H1 (cell line): ENCODE measurements around the gene ARFGAP3.

ENCODE experiments used
- CHD2 ChIP-seq: IDR thresholded peaks from 2 replicates; pipeline ENCODE4 v1.6.1; 2012; ENCODE audit warnings: low read length, improper control_type of control experiment
- KDM4A ChIP-seq: IDR thresholded peaks from one replicate; pipeline ENCODE4 v1.7.1; 2012; ENCODE audit warnings: low read depth, mild to moderate bottlenecking, moderate library complexity, low read length, inconsistent platforms; ENCODE audit not compliant: severe bottlenecking
- MAFK ChIP-seq: IDR thresholded peaks from 2 replicates; pipeline ENCODE4 v1.6.1; 2012; ENCODE audit warnings: low read depth, mild to moderate bottlenecking, improper control_type of control experiment, low read length
- POLR2A ChIP-seq, 2 experiments: IDR thresholded peaks; 1 replicate in 1 of 2; 2 replicates in 1 of 2; pipeline ENCODE4 v1.6.1; 2011; ENCODE audit warnings: low read depth in 2 of 2, low read length in 2 of 2, mild to moderate bottlenecking in 2 of 2; ENCODE audit errors: control extremely low read depth in 1 of 2
- RAD21 ChIP-seq, 2 experiments: IDR thresholded peaks in 1 of 2; conservative IDR thresholded peaks in 1 of 2; 2 replicates each; pipeline ENCODE4 v1.6.1; 2011; ENCODE audit warnings: low read depth in 2 of 2, low read length in 2 of 2, improper control_type of control experiment in 1 of 2, inconsistent platforms in 1 of 2, mild to moderate bottlenecking in 1 of 2, moderate library complexity in 1 of 2
- RNF2 ChIP-seq: fragments of 200-900, 300-1000 bp; sonication (generic); IDR thresholded peaks from 2 replicates; pipeline ENCODE4 v1.7.1; 2016; ENCODE audit warnings: borderline replicate concordance, low read depth, mild to moderate bottlenecking, antibody characterized with exemption, low read length; ENCODE audit not compliant: poor library complexity, severe bottlenecking; ENCODE audit errors: missing control alignments
- SIRT6 ChIP-seq: IDR thresholded peaks from one replicate; pipeline ENCODE4 v1.7.1; 2012; ENCODE audit warnings: low read length, inconsistent platforms
- SIX5 ChIP-seq: IDR thresholded peaks from 2 replicates; pipeline ENCODE4 v1.6.1; 2011; ENCODE audit warnings: mild to moderate bottlenecking, low read depth, low read length
- SP1 ChIP-seq: IDR thresholded peaks from 2 replicates; pipeline ENCODE4 v1.6.1; 2011; ENCODE audit warnings: low read depth, low read length
- SUZ12 ChIP-seq: fragments of 200-600 bp; sonication (generic); IDR thresholded peaks from 2 replicates; pipeline ENCODE4 v1.6.1; 2012; ENCODE audit warnings: mild to moderate bottlenecking, inconsistent platforms, low read length, moderate library complexity, mixed read lengths
- TCF12 ChIP-seq: IDR thresholded peaks from 2 replicates; pipeline ENCODE4 v1.6.1; 2011; ENCODE audit warnings: low read depth, mild to moderate bottlenecking, low read length
- YY1 ChIP-seq: IDR thresholded peaks from 2 replicates; pipeline ENCODE4 v1.6.1; 2011; ENCODE audit warnings: low read depth, mild to moderate bottlenecking, low read length
- TF ChIP-seq, protein P1 (sequence below), 3 experiments: IDR thresholded peaks; 1 replicate in 2 of 3; 2 replicates in 1 of 3; pipeline versions ENCODE4 v1.5.1 to v1.6.1; 2011; ENCODE audit warnings: low read length in 3 of 3, mild to moderate bottlenecking in 3 of 3, inconsistent platforms in 2 of 3, low read depth in 1 of 3, moderate library complexity in 1 of 3; ENCODE audit not compliant: insufficient read depth in 1 of 3; ENCODE audit errors: control extremely low read depth in 1 of 3

- TF ChIP-seq, protein P1, sequence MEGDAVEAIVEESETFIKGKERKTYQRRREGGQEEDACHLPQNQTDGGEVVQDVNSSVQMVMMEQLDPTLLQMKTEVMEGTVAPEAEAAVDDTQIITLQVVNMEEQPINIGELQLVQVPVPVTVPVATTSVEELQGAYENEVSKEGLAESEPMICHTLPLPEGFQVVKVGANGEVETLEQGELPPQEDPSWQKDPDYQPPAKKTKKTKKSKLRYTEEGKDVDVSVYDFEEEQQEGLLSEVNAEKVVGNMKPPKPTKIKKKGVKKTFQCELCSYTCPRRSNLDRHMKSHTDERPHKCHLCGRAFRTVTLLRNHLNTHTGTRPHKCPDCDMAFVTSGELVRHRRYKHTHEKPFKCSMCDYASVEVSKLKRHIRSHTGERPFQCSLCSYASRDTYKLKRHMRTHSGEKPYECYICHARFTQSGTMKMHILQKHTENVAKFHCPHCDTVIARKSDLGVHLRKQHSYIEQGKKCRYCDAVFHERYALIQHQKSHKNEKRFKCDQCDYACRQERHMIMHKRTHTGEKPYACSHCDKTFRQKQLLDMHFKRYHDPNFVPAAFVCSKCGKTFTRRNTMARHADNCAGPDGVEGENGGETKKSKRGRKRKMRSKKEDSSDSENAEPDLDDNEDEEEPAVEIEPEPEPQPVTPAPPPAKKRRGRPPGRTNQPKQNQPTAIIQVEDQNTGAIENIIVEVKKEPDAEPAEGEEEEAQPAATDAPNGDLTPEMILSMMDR (IDR thresholded peaks at IDR 0.05; ENCODE audit: control extremely low read depth in 1 of 3, insufficient read depth in 1 of 3, low read depth in 1 of 3, low read length in 3 of 3): no peak
- TF ChIP-seq SP1 (no peak), RAD21 (IDR thresholded peaks at IDR 0.05 in 1 of 2, conservative IDR thresholded peaks at IDR 0.05 in 1 of 2; ENCODE audit: low read depth in 2 of 2, low read length in 2 of 2) (no peak), SIX5 (no peak), CHD2 (no peak), POLR2A (IDR thresholded peaks at IDR 0.05; ENCODE audit: control extremely low read depth in 1 of 2, low read depth in 2 of 2, low read length in 2 of 2) (no peak), SUZ12 (no peak), TCF12 (no peak), SIRT6 (no peak), RNF2 (no peak), KDM4A (no peak), MAFK (no peak), YY1 (no peak)
Observed at GRCh38 chr22:42799061-42799460, 58.0 kb downstream of the ARFGAP3 start.
